GM18951 (cell line): Measurements from ENCODE around the gene ECE1.

ENCODE experiments used
- POLR2A ChIP-seq: IDR thresholded peaks from 4 replicates; pipeline ENCODE4 v1.6.1; 2011; ENCODE audit warnings: mild to moderate bottlenecking; ENCODE audit not compliant: insufficient read length, insufficient read depth; ENCODE audit errors: extremely low read depth
- in situ Hi-C: fragments of 300-500 bp; cut with MboI; formaldehyde crosslinking; loops from one replicate; pipeline ENCODE4 v1.12.0; 2022; ENCODE audit warnings: low sequenced_read_pairs, mixed read lengths, inconsistent platforms; ENCODE audit not compliant: unreplicated experiment

Gene ECE1

GRCh38 chr1:21259316-21260076 is 30.8 kb downstream of the ECE1 start:
- in situ Hi-C loops = loop anchor here (5.0 kb wide), 1 partner anchor 108 kb away; no protein-coding TSS in a partner anchor
- TF ChIP-seq POLR2A = no peak

DNA sequence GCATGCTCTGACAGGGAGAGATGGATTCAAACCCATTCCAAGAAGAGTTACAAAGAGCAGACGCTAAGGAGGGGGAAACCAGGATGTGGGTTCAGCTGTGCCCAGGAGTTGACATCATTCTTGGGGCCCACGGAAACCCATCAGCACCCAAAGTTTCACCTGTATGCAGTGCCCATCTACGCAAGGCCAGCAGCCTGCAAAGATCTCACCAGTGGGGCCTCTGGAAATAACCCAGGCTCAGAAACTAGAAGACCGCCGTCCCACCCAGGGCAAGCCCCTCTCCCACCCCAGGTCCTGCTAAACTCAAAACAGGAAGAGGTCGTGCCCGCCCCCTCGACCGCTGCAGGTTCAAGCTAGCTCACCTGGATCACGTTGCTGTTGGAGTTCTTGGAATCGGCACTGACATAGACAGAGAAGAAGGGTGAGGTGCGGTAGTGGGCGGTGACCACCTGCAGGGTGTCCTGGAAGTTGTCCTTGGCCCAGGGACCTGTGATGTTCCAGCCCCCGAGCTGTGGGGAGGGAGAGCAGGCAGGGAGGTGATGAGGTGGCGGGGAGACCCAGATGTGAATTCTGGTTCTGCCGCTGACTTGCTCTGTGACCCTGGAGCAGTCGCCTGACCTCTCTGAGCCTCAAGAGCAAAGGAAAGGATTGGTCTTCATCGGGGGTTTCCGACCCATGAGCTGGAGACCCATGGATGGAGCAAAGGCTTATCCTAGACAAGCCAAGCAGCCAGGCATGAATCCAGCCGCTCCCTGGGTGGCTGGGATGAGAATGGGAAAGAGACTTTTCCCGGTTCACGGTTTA is 31.7 kb downstream of the ECE1 start:
- in situ Hi-C loops = loop anchor here (5.0 kb wide), 1 partner anchor 109 kb away; no protein-coding TSS in a partner anchor
- no peak for TF ChIP-seq POLR2A

DNA sequence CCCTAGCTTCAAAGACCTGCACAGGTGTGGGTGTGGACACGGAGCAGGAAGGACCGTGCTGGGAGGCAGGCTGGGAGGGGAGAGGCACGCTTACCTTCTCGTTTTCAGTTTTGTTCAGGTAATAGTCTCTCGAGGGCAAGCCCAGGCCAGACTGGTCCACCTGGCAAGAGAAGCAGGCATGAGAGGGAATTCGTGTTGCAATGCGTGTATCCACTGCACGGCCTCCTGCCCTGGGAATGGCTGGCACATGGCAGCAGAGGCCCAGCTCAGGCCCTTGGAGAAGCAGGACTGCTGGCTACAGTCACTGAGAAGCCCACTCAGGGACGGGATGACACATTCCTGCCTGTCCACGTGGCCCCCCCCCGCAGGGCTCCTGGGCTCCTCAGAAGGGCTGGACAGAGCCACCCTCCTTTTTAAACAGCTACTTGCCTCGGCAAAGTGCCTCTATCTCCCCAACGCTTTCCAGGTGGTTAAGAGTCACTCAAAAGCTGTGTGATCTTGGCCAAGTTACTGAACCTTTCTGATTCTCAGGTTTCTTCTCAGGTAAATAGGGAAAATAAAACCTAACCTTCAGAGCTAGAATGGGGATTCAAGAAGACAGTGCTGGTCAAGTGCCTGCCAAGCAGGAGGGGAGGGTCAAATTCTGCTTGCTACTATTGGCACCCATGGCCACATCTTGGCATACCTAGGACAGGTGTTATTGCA is 32.7 kb downstream of the ECE1 start:
- in situ Hi-C loops = loop anchor here (5.0 kb wide), 1 partner anchor 110 kb away; no protein-coding TSS in a partner anchor
- no peak for TF ChIP-seq POLR2A

DNA sequence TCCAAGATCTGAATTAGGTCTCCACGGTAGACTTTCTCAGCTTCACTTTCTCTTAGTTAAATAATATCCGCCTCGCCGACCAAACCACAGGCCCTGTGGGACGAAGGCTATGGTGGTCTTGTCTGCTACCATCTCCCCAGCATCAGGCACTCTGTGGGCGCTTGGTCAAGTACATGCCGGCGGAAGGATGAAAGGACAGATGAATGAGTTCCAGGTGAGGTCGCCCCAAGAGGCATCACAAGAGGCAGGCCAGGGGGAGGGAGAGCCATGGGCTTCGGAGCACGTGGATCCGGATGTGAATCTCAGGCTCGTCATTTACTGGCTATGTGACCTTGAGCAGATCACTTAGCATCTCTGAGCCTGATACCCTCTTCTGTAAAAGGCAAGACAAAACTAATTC is 33.5 kb downstream of the ECE1 start:
- no peak for TF ChIP-seq POLR2A
- in situ Hi-C loops = loop anchor here (5.0 kb wide), 1 partner anchor 111 kb away; no protein-coding TSS in a partner anchor

DNA sequence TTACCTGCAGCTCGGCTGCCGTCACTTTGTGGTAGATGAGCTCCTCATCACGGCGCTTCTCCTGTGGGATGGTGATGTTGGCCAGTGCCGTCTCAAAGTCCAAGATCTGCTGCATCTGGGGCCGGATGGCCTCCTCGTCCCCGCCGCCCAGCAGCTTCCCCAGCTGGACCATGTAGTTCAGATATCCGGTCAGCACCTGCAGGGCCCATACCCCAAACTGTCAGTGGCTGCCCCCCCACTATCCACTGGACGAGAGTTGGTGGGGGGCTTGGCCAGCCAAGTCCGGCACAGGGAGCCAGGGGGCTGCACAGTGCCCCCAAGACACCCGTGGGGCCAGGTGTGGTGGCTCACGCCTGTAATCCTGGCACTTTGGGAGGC is 34.3 kb downstream of the ECE1 start:
- TF ChIP-seq POLR2A = no peak
- in situ Hi-C loops = loop anchor here (5.0 kb wide), 1 partner anchor 111 kb away; no protein-coding TSS in a partner anchor

- TF ChIP-seq POLR2A = no peak
- in situ Hi-C loops = loop anchor here (5.0 kb wide), 1 partner anchor 112 kb away; no protein-coding TSS in a partner anchor
Measured at GRCh38 chr1:21255284-21255942, 34.9 kb downstream of the ECE1 start.

DNA sequence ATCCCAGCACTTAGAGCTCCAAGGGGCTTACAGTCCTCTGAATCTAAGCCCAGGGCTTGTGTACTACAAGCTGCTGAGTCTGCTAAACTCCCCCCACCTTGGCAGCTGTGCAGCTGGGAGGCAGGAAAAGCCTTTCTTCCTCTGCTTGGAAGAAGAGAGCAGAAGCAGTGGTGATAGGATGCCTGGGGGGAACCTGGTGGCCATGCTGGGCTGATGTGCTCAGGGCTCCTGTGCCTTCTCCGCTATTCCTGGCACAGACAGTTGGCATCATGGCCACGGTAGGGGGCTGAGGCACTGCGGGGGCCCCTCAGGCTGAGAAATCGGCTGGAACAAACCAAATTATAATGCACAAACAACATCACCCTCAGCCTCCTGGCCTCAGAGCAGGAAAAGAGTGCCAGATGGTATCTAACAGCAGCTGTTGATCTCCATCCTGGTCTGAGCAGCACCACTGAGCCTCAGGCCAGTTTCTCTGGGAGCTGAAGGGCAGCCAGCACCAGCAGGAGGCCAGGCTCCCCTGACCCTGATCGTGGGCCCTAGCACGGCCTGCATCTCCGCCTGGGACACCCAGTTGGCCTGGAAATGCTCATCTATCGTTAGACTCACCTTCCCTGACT is 35.8 kb downstream of the ECE1 start:
- in situ Hi-C loops = no loop called here
- no peak for TF ChIP-seq POLR2A

GRCh38 chr1:21251773-21252471 is 38.3 kb downstream of the ECE1 start:
- in situ Hi-C loops = no loop called here
- no peak for TF ChIP-seq POLR2A

DNA sequence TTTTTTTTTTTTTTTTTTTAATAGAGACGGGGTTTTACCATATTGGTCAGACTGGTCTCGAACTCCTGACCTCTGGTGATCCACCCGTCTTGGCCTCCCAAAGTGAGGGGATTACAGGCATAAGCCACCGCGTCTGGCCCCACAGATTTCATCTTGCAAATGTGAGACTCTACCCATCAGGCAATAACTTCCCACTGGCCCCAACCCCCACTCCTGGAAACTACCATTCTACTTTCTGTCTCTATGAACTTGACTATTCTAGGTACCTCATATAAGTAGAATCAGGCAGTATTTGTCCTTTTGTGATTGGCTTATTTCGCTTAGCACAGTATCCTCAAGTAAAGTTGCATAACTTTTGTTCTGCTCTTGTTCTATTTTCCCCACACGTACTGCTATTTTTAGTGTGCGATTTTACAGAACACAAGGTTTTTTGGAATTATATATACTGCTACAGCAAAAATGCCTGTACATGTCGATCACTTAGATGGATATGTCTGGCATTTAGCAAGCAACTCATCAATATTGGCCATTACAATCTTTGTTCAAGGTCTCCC is 40.2 kb downstream of the ECE1 start:
- no peak for TF ChIP-seq POLR2A
- in situ Hi-C loops = no loop called here

DNA sequence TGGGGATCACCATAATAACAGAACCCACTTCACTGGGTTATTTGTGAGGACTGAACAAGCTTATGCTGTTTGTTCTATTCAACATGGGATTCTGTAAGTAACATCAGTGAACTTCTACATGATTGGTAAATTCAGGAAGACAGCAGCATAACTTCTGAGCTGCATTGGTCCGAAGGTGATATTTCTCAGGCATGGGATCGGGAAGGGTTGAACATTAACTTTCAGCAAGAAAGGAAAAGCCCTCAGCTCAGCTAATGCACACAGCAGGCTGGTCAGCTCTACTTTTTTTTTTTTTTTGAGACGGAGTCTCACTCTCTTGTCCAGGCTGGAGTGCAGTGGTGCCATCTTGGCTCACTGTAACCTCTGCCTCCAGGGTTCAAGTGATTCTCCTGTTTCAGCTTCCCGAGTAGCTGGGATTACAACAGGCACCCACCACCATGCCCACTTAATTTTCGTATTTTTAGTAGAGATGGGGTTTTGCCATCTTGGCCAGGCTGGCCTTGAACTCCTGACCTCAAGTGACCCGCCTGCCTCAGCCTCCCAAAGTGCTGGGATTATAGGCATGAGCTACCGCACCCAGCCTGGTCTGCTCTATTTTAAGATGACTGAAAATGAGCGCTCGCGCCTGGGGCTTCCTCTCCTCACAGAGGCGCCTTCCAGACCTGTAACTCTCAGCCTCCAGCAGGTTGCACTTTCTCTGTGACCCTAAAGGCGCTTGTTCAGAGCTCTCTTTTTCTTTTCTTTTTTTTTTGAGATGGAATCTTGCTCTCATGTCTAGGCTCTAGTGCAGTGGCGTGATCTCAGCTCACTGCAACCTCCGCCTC is 42.2 kb downstream of the ECE1 start:
- TF ChIP-seq POLR2A = no peak
- in situ Hi-C loops = no loop called here
